IMR-90 (cell line): Measurements from ENCODE around the gene CLDN24.

ENCODE experiments used
- BHLHE40 ChIP-seq: fragments of 150-350 bp; IDR thresholded peaks from 2 replicates; pipeline ENCODE4 v1.6.1; 2016; ENCODE audit warnings: mild to moderate bottlenecking, low read depth, low read length
- CEBPB ChIP-seq: IDR thresholded peaks from 2 replicates; pipeline ENCODE4 v1.6.1; 2012; ENCODE audit warnings: low read depth, low read length, improper control_type of control experiment
- CTCF ChIP-seq: conservative IDR thresholded peaks from 2 replicates; pipeline ENCODE4 v1.5.1; 2012; ENCODE audit warnings: mild to moderate bottlenecking, low read depth, low read length, improper control_type of control experiment
- FOS ChIP-seq: fragments of 150-350 bp; IDR thresholded peaks from 2 replicates; pipeline ENCODE4 v1.6.1; 2016; ENCODE audit warnings: low read depth, low read length
- MAFK ChIP-seq: IDR thresholded peaks from 2 replicates; pipeline ENCODE4 v1.6.1; 2012; ENCODE audit warnings: low read depth, low read length, improper control_type of control experiment
- MXI1 ChIP-seq: IDR thresholded peaks from 2 replicates; pipeline ENCODE4 v1.6.1; 2012; ENCODE audit warnings: low read depth, mild to moderate bottlenecking, low read length, moderate library complexity, borderline replicate concordance
- NFE2L2 ChIP-seq: fragments of 150-350 bp; IDR thresholded peaks from 2 replicates; pipeline ENCODE4 v1.6.1; 2016; ENCODE audit warnings: low read depth, mild to moderate bottlenecking, low read length
- POLR2A ChIP-seq: IDR thresholded peaks from 2 replicates; pipeline ENCODE4 v1.6.1; 2012; ENCODE audit warnings: mild to moderate bottlenecking, low read depth, low read length
- RAD21 ChIP-seq: IDR thresholded peaks from 2 replicates; pipeline ENCODE4 v1.6.1; 2012; ENCODE audit warnings: low read length, improper control_type of control experiment
- RFX5 ChIP-seq: IDR thresholded peaks from 2 replicates; pipeline ENCODE4 v1.8.0; 2012; ENCODE audit warnings: low read depth, mild to moderate bottlenecking, low read length, moderate library complexity
- SMC3 ChIP-seq: fragments of 150-350 bp; IDR thresholded peaks from 2 replicates; pipeline ENCODE4 v1.6.1; 2016; ENCODE audit warnings: low read depth, mild to moderate bottlenecking, antibody characterized with exemption, low read length, moderate library complexity
- TF ChIP-seq, protein P1 (sequence below): fragments of 150-350 bp; IDR thresholded peaks from 2 replicates; pipeline ENCODE4 v1.6.1; 2017; ENCODE audit warnings: mild to moderate bottlenecking, antibody characterized with exemption, low read length, low read depth

DNA sequence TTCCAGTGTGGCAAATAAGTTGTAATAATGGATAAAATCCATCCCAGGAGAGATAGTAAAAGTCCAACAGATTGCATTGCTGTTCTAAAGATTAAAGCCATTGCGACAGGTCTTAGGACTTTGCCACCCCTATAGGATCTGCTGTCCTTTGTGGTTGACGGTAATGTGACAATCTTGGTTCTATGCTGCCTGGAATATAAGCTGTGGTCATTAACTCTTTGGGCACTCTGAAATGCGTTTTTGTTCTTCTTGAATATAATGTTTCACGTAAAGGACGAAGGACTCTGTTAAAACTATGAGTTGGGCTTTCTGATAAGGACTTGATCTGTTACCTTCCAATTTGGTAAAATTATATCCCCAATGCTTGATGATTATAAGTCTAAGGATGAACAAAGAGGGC is at the start of gene CLDN24:
- TF ChIP-seq POLR2A (no peak), RFX5 (no peak), CTCF (no peak), NFE2L2 (no peak), BHLHE40 (no peak), MAFK (no peak), CEBPB (no peak), RAD21 (no peak), FOS (no peak), MXI1 (no peak), SMC3 (no peak)
- TF ChIP-seq, protein P1, sequence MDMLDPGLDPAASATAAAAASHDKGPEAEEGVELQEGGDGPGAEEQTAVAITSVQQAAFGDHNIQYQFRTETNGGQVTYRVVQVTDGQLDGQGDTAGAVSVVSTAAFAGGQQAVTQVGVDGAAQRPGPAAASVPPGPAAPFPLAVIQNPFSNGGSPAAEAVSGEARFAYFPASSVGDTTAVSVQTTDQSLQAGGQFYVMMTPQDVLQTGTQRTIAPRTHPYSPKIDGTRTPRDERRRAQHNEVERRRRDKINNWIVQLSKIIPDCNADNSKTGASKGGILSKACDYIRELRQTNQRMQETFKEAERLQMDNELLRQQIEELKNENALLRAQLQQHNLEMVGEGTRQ, result no peak
